HG03060 (cell line): ENCODE data around the gene FECH.
A peak's percentile ranks its signal among the peaks of the same experiment; 100 is the strongest.
"Not testable (repeated sequence)": the region's sequence is repeated elsewhere in the genome, so short reads cannot be mapped to it uniquely, and the experiment has no call there.

ENCODE experiments used
- ATAC-seq: cut with Tn5 transposase; IDR thresholded peaks from one replicate; pipeline ENCODE4 v1.9.1; 2021; ENCODE audit warnings: low read depth, moderate number of reproducible peaks; ENCODE audit not compliant: unreplicated experiment

FECH gene

GRCh38 chr18:57533006-57533867, 53.3 kb downstream of the FECH start:
- no peak for ATAC-seq

DNA sequence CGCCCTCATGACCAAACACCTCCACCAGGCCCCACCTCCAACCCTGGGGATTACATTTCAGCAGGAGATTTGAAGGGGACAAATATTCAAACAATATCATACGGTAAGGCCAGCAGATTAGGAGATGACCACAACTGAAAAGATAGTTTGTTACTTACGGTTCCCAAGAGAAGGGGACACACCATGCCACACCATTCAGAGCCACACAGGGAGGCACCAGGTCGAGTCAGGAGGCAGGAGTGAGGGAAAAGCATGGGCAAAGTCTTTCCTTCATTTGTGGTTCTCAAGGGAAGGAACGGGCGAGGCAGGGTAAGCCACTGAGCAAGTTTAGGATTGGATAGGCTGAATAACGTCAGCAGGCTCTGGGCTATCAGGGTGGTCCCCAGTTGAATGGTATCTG, 57.4 kb downstream of the FECH start:
- no peak for ATAC-seq

GRCh38 chr18:57527556-57528229, 58.8 kb downstream of the FECH start:
- no peak for ATAC-seq

DNA sequence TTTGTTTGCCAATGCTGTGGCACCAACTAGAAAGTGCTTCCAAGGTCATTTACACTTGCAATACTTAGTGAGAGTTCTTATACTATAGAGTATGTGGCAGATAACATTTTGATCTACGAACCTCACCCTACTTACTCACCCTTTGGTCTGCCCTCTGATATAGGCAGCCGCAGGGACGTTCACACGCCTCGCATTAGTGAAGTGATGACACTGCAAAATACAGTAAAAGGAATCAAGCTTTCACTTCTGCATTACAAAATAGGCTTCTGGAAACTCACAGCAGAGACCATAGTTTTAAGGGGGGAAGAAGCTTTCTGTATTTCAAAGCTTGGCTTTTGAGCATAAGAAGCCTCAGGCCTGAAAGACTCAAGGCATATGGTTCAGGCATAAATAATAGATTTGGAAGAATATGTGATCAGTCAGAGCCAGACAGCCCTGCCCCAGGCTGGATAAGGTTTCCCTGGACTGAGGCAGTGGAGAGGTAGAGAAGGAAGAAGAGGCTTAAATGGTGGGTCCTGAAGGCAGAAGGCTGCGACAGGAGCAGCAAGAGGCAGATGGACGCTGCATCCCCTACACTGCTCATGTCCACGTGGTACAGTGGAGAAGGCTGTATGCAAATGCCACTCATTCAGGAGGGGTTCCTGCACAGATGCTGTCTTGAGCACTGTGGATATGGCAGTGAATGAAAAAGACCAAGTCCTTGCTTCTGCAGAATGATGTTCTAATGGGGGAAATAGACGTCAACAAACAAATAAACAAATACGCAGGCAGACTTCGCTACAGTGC, 63.1 kb downstream of the FECH start:
- ATAC-seq, result peak; percentile 71

DNA sequence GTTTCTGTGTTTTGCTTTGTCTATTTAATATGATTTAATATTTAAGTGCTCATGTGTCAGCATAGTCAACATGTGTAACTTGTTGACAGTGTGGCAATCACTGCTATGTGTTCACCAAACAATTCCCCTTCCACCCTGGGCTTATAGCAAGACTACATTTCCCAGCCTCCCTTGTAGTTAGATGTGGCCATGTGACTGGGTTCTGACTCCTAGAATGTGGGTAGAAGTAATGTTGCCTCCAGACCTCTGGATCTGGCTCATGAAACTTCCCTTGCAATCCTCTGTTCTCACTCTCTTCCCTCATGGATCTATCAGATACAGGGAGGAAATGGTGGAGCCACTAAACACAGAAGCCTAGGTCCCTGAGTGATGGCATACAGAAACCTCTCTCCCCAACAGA, 64.2 kb downstream of the FECH start:
- not testable (repeated sequence) for ATAC-seq

GRCh38 chr18:57519668-57520424, 66.7 kb downstream of the FECH start:
- no peak for ATAC-seq

- ATAC-seq, result no peak
Observed at GRCh38 chr18:57518533-57518932, 68.0 kb downstream of the FECH start.

DNA sequence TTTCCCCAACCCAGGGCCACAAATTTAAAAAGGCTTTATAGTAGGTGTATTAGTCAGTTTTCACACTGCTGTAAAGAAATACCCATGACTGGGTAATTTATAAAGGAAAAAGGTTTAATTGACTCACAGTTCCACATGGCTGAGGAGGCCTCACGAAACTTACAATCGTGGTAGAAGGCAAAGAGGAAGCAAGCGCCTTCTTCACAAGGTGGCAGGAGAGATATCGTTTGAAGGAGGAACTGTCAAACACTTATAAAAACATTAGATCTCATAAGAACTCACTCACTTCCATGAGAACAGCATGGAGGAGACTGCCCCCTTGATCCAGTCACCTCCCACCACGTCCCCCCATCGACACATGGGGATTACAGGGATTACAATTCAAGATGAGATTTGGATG, 70.4 kb downstream of the FECH start:
- ATAC-seq, result no peak

DNA sequence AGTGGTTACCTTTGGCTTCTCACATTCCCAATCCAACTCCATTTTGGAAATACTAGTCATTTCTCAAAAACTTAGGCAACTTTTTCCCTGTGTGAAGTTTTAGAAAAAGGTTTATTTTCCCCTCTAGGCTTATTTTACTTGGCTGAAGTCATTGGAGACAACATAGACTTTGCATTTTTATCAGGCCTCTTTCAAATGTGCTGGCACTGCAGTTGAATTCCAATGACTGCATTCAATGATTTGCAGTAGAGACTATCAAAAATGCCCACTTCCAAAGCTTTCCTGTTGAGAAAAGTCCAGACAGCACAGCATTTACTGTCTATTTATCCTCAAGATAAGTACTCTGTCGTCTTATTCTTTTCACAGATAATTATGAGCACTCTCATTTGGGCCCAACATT, 81.3 kb downstream of the FECH start:
- no peak for ATAC-seq

GRCh38 chr18:57502624-57503023, 83.9 kb downstream of the FECH start:
- ATAC-seq, result no peak

DNA sequence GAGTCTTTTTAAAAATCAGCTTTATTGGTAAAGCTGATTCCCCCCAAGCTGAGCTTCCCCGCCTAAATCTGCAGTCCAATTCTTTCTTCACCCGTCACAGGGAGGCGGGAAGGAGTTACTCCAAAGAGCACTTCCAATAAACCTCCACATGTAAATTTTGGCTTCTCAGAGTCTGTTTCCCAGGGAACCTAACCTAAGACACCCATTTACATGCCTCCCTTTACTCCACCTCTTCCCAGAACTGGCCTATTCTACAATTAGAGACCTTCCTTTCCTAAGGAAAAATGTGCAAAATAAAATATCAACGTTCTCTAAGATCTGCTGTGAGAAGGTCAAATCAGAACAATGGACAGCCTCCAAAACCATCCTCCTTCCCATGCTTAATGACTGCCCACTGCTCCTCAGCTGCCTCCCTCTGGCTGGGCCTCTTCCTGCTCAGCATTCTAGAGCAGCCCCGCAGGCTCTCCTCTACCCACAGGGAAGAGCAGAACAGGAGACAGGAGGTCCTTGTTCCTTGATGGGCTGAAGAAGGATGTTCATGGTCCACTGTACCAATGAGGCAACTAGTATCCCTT, 87.7 kb downstream of the FECH start:
- ATAC-seq, result no peak
